Peyer's patch (tissue), 4 donors: Measurements from ENCODE around the gene MIOS. TPM values are rescaled to one million over a fixed set of nuclear protein-coding genes. Genes with fewer than 3 reads are reported as not detected.

ENCODE experiments used
- DNase-seq, 3 donors: peaks; one replicate each; pipeline ENCODE4 v3.0.0-alpha.2; 2017 to 2019
- H3K27ac ChIP-seq, 4 donors: fragments of 200-600 bp; sonication (generic); one replicate each; pipeline ENCODE4 v1.5.1; 2016 to 2019
- H3K27me3 ChIP-seq, 2 donors: fragments of 200-600 bp; sonication (generic); one replicate each; pipeline ENCODE4 v1.5.1; 2019
- H3K36me3 ChIP-seq, 3 donors: fragments of 200-600 bp; sonication (generic); one replicate each; pipeline ENCODE4 v1.5.1; 2016 to 2019
- H3K4me1 ChIP-seq, 4 donors: fragments of 200-600 bp; sonication (generic); one replicate each; pipeline ENCODE4 v1.5.1; 2016 to 2019
- H3K4me3 ChIP-seq, 4 donors: fragments of 200-600 bp; sonication (generic); 1 replicate in 3 of 4; 2 replicates in 1 of 4; pipeline ENCODE4 v1.5.1; 2016 to 2019; ENCODE audit warnings: mild to moderate bottlenecking in 1 of 4
- H3K9me3 ChIP-seq, 4 donors: fragments of 200-600 bp; sonication (generic); one replicate each; pipeline ENCODE4 v1.5.1; 2016 to 2019; ENCODE audit warnings: mild to moderate bottlenecking in 1 of 4
- CTCF ChIP-seq, 6 experiments: fragments of 450-650 bp in 4 of 6; fragments of 200-600 bp in 2 of 6; sonication (generic) in 1 of 6; IDR thresholded peaks; one replicate each; pipeline ENCODE4 v1.5.1; 2017 to 2019; ENCODE audit warnings: antibody characterized with exemption in 6 of 6, mild to moderate bottlenecking in 3 of 6, moderate library complexity in 1 of 6
- POLR2A ChIP-seq, 2 donors: fragments of 450-650 bp; IDR thresholded peaks; one replicate each; pipeline ENCODE4 v1.5.1; 2017; ENCODE audit warnings: antibody characterized with exemption in 2 of 2, mild to moderate bottlenecking in 2 of 2, moderate library complexity in 2 of 2
- total RNA-seq, 4 donors: library from RNA; depleted of rRNA; stranded (reverse); fragments of >200 nt; gene quantifications; one replicate each; pipeline ENCODE4 v1.1.0, GENCODE V29; 2016

Gene MIOS
- total RNA-seq, 4 donors from 2014 or later, result 17.1 to 42.9 (median 26.8) TPM

GRCh38 chr7:7640221-7641128, 73.8 kb downstream of the MIOS start, which contains the start of gene UMAD1:
Gene UMAD1, plus strand, starts transcription at chr7:7640752. Its CDS starts 32,620 bp downstream, at chr7:7673372.
- H3K36me3 ChIP-seq, result peaks cover 0 to 7% (median 0%) of the 10 kb centered on the region in 3 donors
- peak within 1 kb of the TSS; percentile 70 to 93 (median 82) for H3K4me3 ChIP-seq
- no peaks in the 10 kb centered on the region for H3K27me3 ChIP-seq
- peak within 1 kb of the TSS; percentile 83 to 97 (median 88) for H3K27ac ChIP-seq
- peak; percentile 78 to 91 for TF ChIP-seq POLR2A (IDR thresholded peaks at IDR 0.05)
- TF ChIP-seq CTCF (IDR thresholded peaks at IDR 0.05), result no peak
- H3K9me3 ChIP-seq, result no peaks in the 10 kb centered on the region
- H3K4me1 ChIP-seq, result peaks cover 0 to 16% (median 7%) of the 10 kb centered on the region in 4 donors
- peak; percentile 98 to 100 (median 99) for DNase-seq

GRCh38 chr7:7641129-7641663, 74.5 kb downstream of the MIOS start:
- DNase-seq, result peak in 1 of 3 donors; percentile 20
- Histone ChIP-seq H3K9me3 (no peaks in the 10 kb centered on the region), H3K4me1 (peaks cover 0 to 16% (median 7%) of the 10 kb centered on the region in 4 donors), H3K27ac (peak overlapping the region; percentile 83 to 97 (median 88)), H3K36me3 (no peaks in the 10 kb centered on the region), H3K27me3 (no peaks in the 10 kb centered on the region), H3K4me3 (peak overlapping the region; percentile 70 to 93 (median 82))
- TF ChIP-seq CTCF (IDR thresholded peaks at IDR 0.05) (no peak), POLR2A (IDR thresholded peaks at IDR 0.05) (no peak)

GRCh38 chr7:7642081-7642480, 75.4 kb downstream of the MIOS start:
- peak overlapping the region in 1 of 4 donors; percentile 97 for H3K27ac ChIP-seq
- no peaks in the 10 kb centered on the region for H3K27me3 ChIP-seq
- H3K4me3 ChIP-seq, result peak overlapping the region in 2 of 4 donors; percentile 85 to 93
- peaks cover 0 to 16% (median 7%) of the 10 kb centered on the region in 4 donors for H3K4me1 ChIP-seq
- TF ChIP-seq POLR2A (IDR thresholded peaks at IDR 0.05) (peak in 1 of 2 donors; percentile 35), CTCF (IDR thresholded peaks at IDR 0.05) (no peak)
- no peaks in the 10 kb centered on the region for H3K36me3 ChIP-seq
- peak in 1 of 3 donors; percentile 49 for DNase-seq
- no peaks in the 10 kb centered on the region for H3K9me3 ChIP-seq

GRCh38 chr7:7647495-7648036, 80.9 kb downstream of the MIOS start:
- H3K9me3 ChIP-seq, result no peaks in the 10 kb centered on the region
- no peak for TF ChIP-seq CTCF (IDR thresholded peaks at IDR 0.05)
- no peak for TF ChIP-seq POLR2A (IDR thresholded peaks at IDR 0.05)
- no peaks in the 10 kb centered on the region for H3K4me1 ChIP-seq
- H3K4me3 ChIP-seq, result no peak overlapping the region
- H3K27ac ChIP-seq, result no peak overlapping the region
- no peak for DNase-seq
- H3K36me3 ChIP-seq, result no peaks in the 10 kb centered on the region
- H3K27me3 ChIP-seq, result no peaks in the 10 kb centered on the region

GRCh38 chr7:7650682-7651206, 84.1 kb downstream of the MIOS start:
- no peak for DNase-seq
- Histone ChIP-seq H3K36me3 (no peaks in the 10 kb centered on the region), H3K27ac (no peak overlapping the region), H3K27me3 (no peaks in the 10 kb centered on the region), H3K9me3 (no peaks in the 10 kb centered on the region), H3K4me1 (no peaks in the 10 kb centered on the region), H3K4me3 (no peak overlapping the region)
- TF ChIP-seq POLR2A (IDR thresholded peaks at IDR 0.05) (no peak), CTCF (IDR thresholded peaks at IDR 0.05) (no peak)
